ENCODE data around the gene GATA6. TPM values are rescaled to one million over a fixed set of nuclear protein-coding genes. Genes with fewer than 3 reads are reported as not detected.

Gene GATA6
- total RNA-seq, 1 donor from 2014 or later, result 23.8 TPM

DNA sequence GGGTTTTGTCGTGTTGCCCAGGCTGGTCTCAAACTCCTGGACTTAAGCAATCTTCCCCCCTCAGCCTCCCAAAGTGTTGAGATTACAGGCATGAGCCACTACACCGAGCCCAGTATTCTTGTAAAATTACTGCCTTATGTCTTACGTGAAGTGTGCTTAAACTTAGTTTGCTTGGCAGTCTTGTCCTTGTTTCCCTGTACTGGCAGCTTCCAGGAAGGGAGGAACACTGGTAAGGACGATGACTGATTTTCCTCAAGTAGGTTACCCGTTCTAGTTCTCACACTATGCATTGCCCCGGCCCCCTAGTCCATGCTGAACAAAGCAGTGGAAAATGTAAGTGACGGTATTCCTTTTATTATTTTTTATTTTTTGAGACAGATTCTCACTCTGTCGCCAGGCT lies 19.7 kb upstream of the GATA6 start:
- Mint-ChIP-seq H3K4me3 (ENCODE audit: unreplicated experiment) (no peak overlapping the region), H3K36me3 (ENCODE audit: low read depth, unreplicated experiment) (no peaks in the 10 kb centered on the region), H3K27ac (ENCODE audit: unreplicated experiment) (no peak overlapping the region), H3K27me3 (ENCODE audit: unreplicated experiment) (peaks cover 4% of the 10 kb centered on the region), H3K4me1 (ENCODE audit: unreplicated experiment) (peaks cover 7% of the 10 kb centered on the region), H3K9me3 (ENCODE audit: unreplicated experiment) (no peaks in the 10 kb centered on the region)
- no peak for DNase-seq (ENCODE audit: low spot score)
- TF ChIP-seq, protein P1, sequence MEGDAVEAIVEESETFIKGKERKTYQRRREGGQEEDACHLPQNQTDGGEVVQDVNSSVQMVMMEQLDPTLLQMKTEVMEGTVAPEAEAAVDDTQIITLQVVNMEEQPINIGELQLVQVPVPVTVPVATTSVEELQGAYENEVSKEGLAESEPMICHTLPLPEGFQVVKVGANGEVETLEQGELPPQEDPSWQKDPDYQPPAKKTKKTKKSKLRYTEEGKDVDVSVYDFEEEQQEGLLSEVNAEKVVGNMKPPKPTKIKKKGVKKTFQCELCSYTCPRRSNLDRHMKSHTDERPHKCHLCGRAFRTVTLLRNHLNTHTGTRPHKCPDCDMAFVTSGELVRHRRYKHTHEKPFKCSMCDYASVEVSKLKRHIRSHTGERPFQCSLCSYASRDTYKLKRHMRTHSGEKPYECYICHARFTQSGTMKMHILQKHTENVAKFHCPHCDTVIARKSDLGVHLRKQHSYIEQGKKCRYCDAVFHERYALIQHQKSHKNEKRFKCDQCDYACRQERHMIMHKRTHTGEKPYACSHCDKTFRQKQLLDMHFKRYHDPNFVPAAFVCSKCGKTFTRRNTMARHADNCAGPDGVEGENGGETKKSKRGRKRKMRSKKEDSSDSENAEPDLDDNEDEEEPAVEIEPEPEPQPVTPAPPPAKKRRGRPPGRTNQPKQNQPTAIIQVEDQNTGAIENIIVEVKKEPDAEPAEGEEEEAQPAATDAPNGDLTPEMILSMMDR (IDR thresholded peaks at IDR 0.05; ENCODE audit: unreplicated experiment), result no peak

DNA sequence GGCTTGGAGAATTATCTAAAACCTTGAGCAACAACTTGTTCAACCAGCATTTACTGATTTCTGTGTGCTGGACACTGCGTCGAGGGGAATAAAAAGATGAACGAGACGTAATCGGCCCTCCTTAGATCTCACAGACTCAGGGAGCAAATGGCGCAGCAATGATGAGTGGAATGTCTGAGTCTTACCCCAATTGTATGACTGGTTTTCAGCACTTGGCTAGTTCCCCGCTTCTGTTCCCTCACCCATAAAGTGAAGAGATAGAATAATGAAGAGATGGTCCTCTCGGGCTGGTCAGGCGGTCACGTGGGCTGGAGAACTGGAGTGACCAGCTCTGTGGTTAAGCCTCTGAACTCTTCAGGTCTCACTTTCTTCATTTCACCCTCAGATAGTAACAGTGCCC lies 17.3 kb upstream of the GATA6 start:
- Mint-ChIP-seq H3K9me3 (ENCODE audit: unreplicated experiment) (no peaks in the 10 kb centered on the region), H3K27me3 (ENCODE audit: unreplicated experiment) (peaks cover 4% of the 10 kb centered on the region), H3K4me1 (ENCODE audit: unreplicated experiment) (peaks cover 7% of the 10 kb centered on the region), H3K4me3 (ENCODE audit: unreplicated experiment) (no peak overlapping the region), H3K36me3 (ENCODE audit: low read depth, unreplicated experiment) (no peaks in the 10 kb centered on the region), H3K27ac (ENCODE audit: unreplicated experiment) (no peak overlapping the region)
- no peak for DNase-seq (ENCODE audit: low spot score)
- TF ChIP-seq, protein P1 (IDR thresholded peaks at IDR 0.05; ENCODE audit: unreplicated experiment), result no peak

DNA sequence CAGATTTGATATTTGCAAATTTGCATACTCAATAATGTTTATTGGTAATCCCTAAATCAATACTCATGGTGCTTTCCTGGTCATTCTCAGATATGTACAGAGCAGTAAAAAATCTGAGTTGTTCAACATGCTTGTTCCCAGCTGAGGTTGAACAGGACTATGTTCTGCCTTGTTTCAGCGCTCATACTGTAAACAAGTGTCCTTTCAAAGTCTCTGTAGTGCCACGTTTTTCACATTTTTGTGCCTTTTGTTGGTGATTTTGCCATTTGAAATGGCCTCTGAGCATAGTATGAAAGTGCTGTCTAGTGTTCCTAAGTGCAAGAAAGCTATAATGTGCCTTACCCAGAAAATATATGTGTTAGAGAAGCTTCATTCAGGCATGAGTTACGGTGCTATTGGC lies 16.0 kb upstream of the GATA6 start:
- Mint-ChIP-seq H3K27ac (ENCODE audit: unreplicated experiment) (no peak overlapping the region), H3K36me3 (ENCODE audit: low read depth, unreplicated experiment) (no peaks in the 10 kb centered on the region), H3K9me3 (ENCODE audit: unreplicated experiment) (no peaks in the 10 kb centered on the region), H3K4me1 (ENCODE audit: unreplicated experiment) (peaks cover 7% of the 10 kb centered on the region), H3K4me3 (ENCODE audit: unreplicated experiment) (no peak overlapping the region), H3K27me3 (ENCODE audit: unreplicated experiment) (peaks cover 4% of the 10 kb centered on the region)
- TF ChIP-seq, protein P1 (IDR thresholded peaks at IDR 0.05; ENCODE audit: unreplicated experiment), result no peak
- no peak for DNase-seq (ENCODE audit: low spot score)

DNA sequence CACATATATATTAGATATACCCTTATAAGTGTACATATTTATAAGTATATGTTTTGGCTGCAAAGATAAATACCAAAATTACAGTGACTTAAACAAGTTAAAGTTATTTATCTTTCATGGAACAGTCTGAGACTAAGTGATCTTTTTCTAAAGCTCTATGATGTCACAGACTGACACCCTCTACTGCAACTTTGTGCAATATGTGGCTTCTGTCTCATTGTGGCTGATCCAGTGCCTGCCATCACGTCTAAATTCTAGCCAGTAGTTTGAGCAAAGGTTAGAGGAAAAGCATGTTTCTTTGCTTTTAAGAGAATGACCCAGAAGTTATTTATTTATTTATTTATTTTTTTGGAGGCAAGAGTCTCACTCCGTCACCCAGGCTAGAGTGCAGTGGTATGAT lies 13.8 kb upstream of the GATA6 start:
- no peak overlapping the region for H3K4me3 Mint-ChIP-seq (ENCODE audit: unreplicated experiment)

DNA sequence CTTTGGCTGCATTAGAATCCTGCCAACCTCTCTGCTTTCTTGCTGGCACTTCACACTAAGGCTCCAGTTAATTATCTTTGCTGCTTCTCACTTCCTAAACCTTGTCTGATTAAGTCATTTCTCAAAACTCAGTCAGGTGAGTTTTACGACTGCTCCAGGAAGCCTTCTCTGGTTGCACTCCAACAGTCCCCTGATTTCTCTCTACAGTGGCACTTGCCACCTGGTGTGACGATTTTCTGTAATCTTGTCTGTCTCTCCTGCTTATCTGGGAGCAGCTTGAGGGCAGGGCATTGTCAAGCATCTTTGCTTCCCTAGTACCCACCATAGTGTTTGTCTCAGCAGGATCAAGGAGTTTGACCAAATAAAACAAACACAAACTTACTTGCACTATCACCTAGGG lies 10.4 kb upstream of the GATA6 start:
- H3K27me3 Mint-ChIP-seq (ENCODE audit: unreplicated experiment), result peaks cover 2% of the 10 kb centered on the region
- no peaks in the 10 kb centered on the region for H3K4me1 Mint-ChIP-seq (ENCODE audit: unreplicated experiment)
- H3K36me3 Mint-ChIP-seq (ENCODE audit: low read depth, unreplicated experiment), result no peaks in the 10 kb centered on the region
- no peak for DNase-seq (ENCODE audit: low spot score)
- H3K27ac Mint-ChIP-seq (ENCODE audit: unreplicated experiment), result no peak overlapping the region
- TF ChIP-seq, protein P1 (IDR thresholded peaks at IDR 0.05; ENCODE audit: unreplicated experiment), result no peak
- H3K9me3 Mint-ChIP-seq (ENCODE audit: unreplicated experiment), result no peaks in the 10 kb centered on the region
- H3K4me3 Mint-ChIP-seq (ENCODE audit: unreplicated experiment), result no peak overlapping the region

More for the DNA sequence above, 13.8 kb upstream of the GATA6 start:
- no peak for DNase-seq (ENCODE audit: low spot score)
- TF ChIP-seq, protein P1 (IDR thresholded peaks at IDR 0.05; ENCODE audit: unreplicated experiment), result no peak
- Mint-ChIP-seq H3K27ac (ENCODE audit: unreplicated experiment) (no peak overlapping the region), H3K27me3 (ENCODE audit: unreplicated experiment) (no peaks in the 10 kb centered on the region), H3K36me3 (ENCODE audit: low read depth, unreplicated experiment) (no peaks in the 10 kb centered on the region), H3K9me3 (ENCODE audit: unreplicated experiment) (no peaks in the 10 kb centered on the region), H3K4me1 (ENCODE audit: unreplicated experiment) (no peaks in the 10 kb centered on the region)

All from endothelial cell (in vitro differentiated cells).